PC-9 (cell line): ENCODE data around the gene KLHDC7B. TPM values are rescaled to one million over a fixed set of nuclear protein-coding genes. Genes with fewer than 3 reads are reported as not detected.

Experiments
- Bru-seq: library from RNA; stranded (reverse); fragments of 400-500 nt; gene quantifications from one replicate; lab custom pipeline; 2021; lab: Mats Ljungman, UMichigan
- BruChase-seq, 2 experiments: library from RNA; stranded (reverse); fragments of 400-500 nt; gene quantifications; one replicate each; lab custom pipeline; 2021; lab: Mats Ljungman, UMichigan
- BruUV-seq: library from RNA; stranded (reverse); fragments of 400-500 nt; replicated peaks from 2 replicates; lab custom pipeline; 2021; lab: Mats Ljungman, UMichigan
- CTCF ChIA-PET: fragments of 300-600 bp; sonication (Branson Sonifier 250); formaldehyde crosslinking; loops from one replicate; lab custom pipeline; 2022; ENCODE audit warnings: antibody characterized with exemption; lab: Charles Lee
- POLR2A ChIA-PET: fragments of 300-600 bp; sonication (Branson Sonifier 250); formaldehyde crosslinking; loops from one replicate; lab custom pipeline; 2022; ENCODE audit warnings: antibody characterized with exemption; ENCODE audit not compliant: unreplicated experiment; lab: Charles Lee
- DNase-seq, 2 experiments: peaks; one replicate each; pipeline versions ENCODE4 v3.0.0 to v3.0.0-alpha.2; 2015 to 2022; ENCODE audit warnings: mixed read lengths in 1 of 2
- H2AFZ ChIP-seq: fragments of 200-600 bp; sonication (generic); 2 replicates; pipeline ENCODE4 v1.8.1; 2017; ENCODE audit warnings: antibody characterized with exemption
- H3F3A ChIP-seq: fragments of 200-600 bp; sonication (generic); 2 replicates; pipeline ENCODE4 v1.8.1; 2017; ENCODE audit warnings: antibody characterized with exemption, mild to moderate bottlenecking, low read depth; ENCODE audit not compliant: insufficient read depth
- H3K27ac ChIP-seq: fragments of 200-600 bp; sonication (generic); 2 replicates; pipeline ENCODE4 v1.6.1; 2016; ENCODE audit warnings: mixed run types
- H3K27me3 ChIP-seq: fragments of 200-600 bp; sonication (generic); 2 replicates; pipeline ENCODE4 v1.6.1; 2016; ENCODE audit warnings: low read depth, mixed run types; ENCODE audit not compliant: insufficient read depth
- H3K36me3 ChIP-seq: fragments of 200-600 bp; sonication (generic); 2 replicates; pipeline ENCODE4 v1.6.1; 2016; ENCODE audit warnings: low read depth, mixed run types
- H3K4me1 ChIP-seq: fragments of 200-600 bp; sonication (generic); replicated peaks from 2 replicates; pipeline ENCODE4 v1.6.1; 2016; ENCODE audit warnings: mixed run types; ENCODE audit not compliant: insufficient read depth
- H3K4me2 ChIP-seq: fragments of 200-600 bp; sonication (generic); 2 replicates; pipeline ENCODE4 v1.6.1; 2017; ENCODE audit warnings: mixed run types
- H3K4me3 ChIP-seq: fragments of 200-600 bp; sonication (generic); 2 replicates; pipeline ENCODE4 v1.6.1; 2016; ENCODE audit warnings: mixed run types
- H3K79me2 ChIP-seq: fragments of 200-600 bp; sonication (generic); 2 replicates; pipeline ENCODE4 v1.6.1; 2017; ENCODE audit warnings: low read depth, mixed run types
- H3K9me2 ChIP-seq: fragments of 200-600 bp; sonication (generic); 2 replicates; pipeline ENCODE4 v1.8.1; 2017; ENCODE audit warnings: mild to moderate bottlenecking; ENCODE audit not compliant: insufficient read depth
- H3K9me3 ChIP-seq: fragments of 200-600 bp; sonication (generic); 2 replicates; pipeline ENCODE4 v1.8.1; 2016; ENCODE audit warnings: low read depth; ENCODE audit not compliant: insufficient read depth
- H4K20me1 ChIP-seq: fragments of 200-600 bp; sonication (generic); 2 replicates; pipeline ENCODE4 v1.8.1; 2017; ENCODE audit not compliant: insufficient read depth
- CTCF ChIP-seq: fragments of 200-600 bp; sonication (generic); conservative IDR thresholded peaks from 2 replicates; pipeline ENCODE4 v1.6.1; 2017; ENCODE audit warnings: mixed run types, antibody characterized with exemption, mild to moderate bottlenecking, moderate library complexity
- EZH2 ChIP-seq: fragments of 200-600 bp; sonication (generic); IDR thresholded peaks from 2 replicates; pipeline ENCODE4 v1.8.0; 2017; ENCODE audit warnings: antibody characterized with exemption, low read depth
- intact Hi-C: fragments of 100-400 bp; cut with micrococcal nuclease; formaldehyde crosslinking; loops from one replicate; pipeline ENCODE4 v1.10.0; 2022; ENCODE audit not compliant: unreplicated experiment
- long read RNA-seq: library from polyadenylated mRNA; stranded (forward); transcript quantifications from one replicate; pipeline ENCODE4 v2.0.0, GENCODE V29; 2022
- total RNA-seq: library from RNA; stranded (reverse); gene quantifications from 2 replicates; pipeline ENCODE4 v1.2.3, GENCODE V29; 2021

KLHDC7B gene
- 0.72 and 4.7 TPM in 2 replicates for total RNA-seq
- percentile 11 among the genes with signal in this experiment for Bru-seq, nascent RNA
- BruChase-seq, experiment 1, labeled RNA remaining after a 2-hour chase, result percentile 34 among the genes with signal in this experiment
- percentile 37 among the genes with signal in this experiment for BruChase-seq, experiment 2, labeled RNA remaining after a 6-hour chase
- long read RNA-seq, result 0 reads

GRCh38 chr22:50545522-50546325, at the start of gene KLHDC7B:
KLHDC7B (plus strand) TSS chr22:50545899; CDS start chr22:50546244, 345 bp downstream.
- H3K9me2 ChIP-seq, result no peaks in the 10 kb centered on the region
- DNase-seq, result peak in 1 of 2 experiments; percentile 18
- H3F3A ChIP-seq, result peaks cover 44% of the 10 kb centered on the region
- TF ChIP-seq EZH2, result no peak
- TF ChIP-seq CTCF, result peak; percentile 52; the same call in 1 of the 2 replicates
- peak within 1 kb of the TSS; percentile 71 for H3K4me2 ChIP-seq
- BruUV-seq, result no TSS peak
- H4K20me1 ChIP-seq, result no peaks in the 10 kb centered on the region
- no peaks in the 10 kb centered on the region for H3K36me3 ChIP-seq
- H3K27ac ChIP-seq, result peak within 1 kb of the TSS; percentile 75
- peak within 1 kb of the TSS; percentile 30; the same call in 1 of the 2 replicates for H3K4me3 ChIP-seq
- peak within 1 kb of the TSS; percentile 69 for H2AFZ ChIP-seq
- no peaks in the 10 kb centered on the region for H3K27me3 ChIP-seq
- H3K9me3 ChIP-seq, result no peaks in the 10 kb centered on the region
- intact Hi-C loops, result no loop called here
- POLR2A ChIA-PET, result no interaction called here
- H3K4me1 ChIP-seq, result peaks cover 53% of the 10 kb centered on the region
- H3K79me2 ChIP-seq, result no peaks in the 10 kb centered on the region
- CTCF ChIA-PET, result interaction anchor here (0.6 to 1.4 kb wide), 3 partner anchors 17 to 145 kb away, joined by 3 to 18 read pairs (median 5); partner anchors contain the start of gene SYCE3

GRCh38 chr22:50497093-50497492, 48.6 kb upstream of the KLHDC7B start:
- H4K20me1 ChIP-seq, result no peaks in the 10 kb centered on the region
- CTCF ChIA-PET, result no interaction called here
- no peak for TF ChIP-seq EZH2
- TF ChIP-seq CTCF, result no peak
- no peak overlapping the region for H2AFZ ChIP-seq
- DNase-seq, result no peak
- no TSS peak for BruUV-seq
- H3K4me3 ChIP-seq, result no peak overlapping the region
- H3F3A ChIP-seq, result peaks cover 45% of the 10 kb centered on the region
- intact Hi-C loops, result loop anchor here (5.0 kb wide), 2 partner anchors 35 to 55 kb away; no protein-coding TSS in a partner anchor
- H3K36me3 ChIP-seq, result no peaks in the 10 kb centered on the region
- H3K9me2 ChIP-seq, result no peaks in the 10 kb centered on the region
- H3K4me2 ChIP-seq, result no peak overlapping the region
- H3K27ac ChIP-seq, result no peak overlapping the region
- no peaks in the 10 kb centered on the region for H3K9me3 ChIP-seq
- H3K4me1 ChIP-seq, result peaks cover 12% of the 10 kb centered on the region
- POLR2A ChIA-PET, result no interaction called here
- H3K79me2 ChIP-seq, result no peaks in the 10 kb centered on the region
- H3K27me3 ChIP-seq, result no peaks in the 10 kb centered on the region

- no peaks in the 10 kb centered on the region for H3K79me2 ChIP-seq
- H3K4me3 ChIP-seq, result peak overlapping the region; percentile 22; the same call in 1 of the 2 replicates
- no TSS peak for BruUV-seq
- H3K9me3 ChIP-seq, result no peaks in the 10 kb centered on the region
- peak overlapping the region; percentile 5; the same call in 1 of the 2 replicates for H2AFZ ChIP-seq
- peak; percentile 88 for TF ChIP-seq CTCF
- no peak for TF ChIP-seq EZH2
- H3K4me1 ChIP-seq, result peaks cover 12% of the 10 kb centered on the region
- no peaks in the 10 kb centered on the region for H3K27me3 ChIP-seq
- ChIA-PET CTCF (interaction anchor here (0.7 kb wide), 1 partner anchor 60 kb away, joined by 4 read pairs; no protein-coding TSS in a partner anchor), POLR2A (interaction anchor here (0.6 kb wide), 2 partner anchors 16 to 254 kb away, joined by 4 read pairs; partner anchors contain the start of gene TUBGCP6)
- H3K9me2 ChIP-seq, result no peaks in the 10 kb centered on the region
- H3K27ac ChIP-seq, result no peak overlapping the region
- intact Hi-C loops, result loop anchor here (2.0 to 5.0 kb wide), 3 partner anchors 36 to 258 kb away; no protein-coding TSS in a partner anchor
- no peaks in the 10 kb centered on the region for H3K36me3 ChIP-seq
- H3K4me2 ChIP-seq, result peak overlapping the region; percentile 66
- H4K20me1 ChIP-seq, result 0 out of 2 replicates have a peak, but pooled peaks cover 3% of the 10 kb centered on the region
- peaks cover 45% of the 10 kb centered on the region for H3F3A ChIP-seq
- peak; percentile 67 to 72 for DNase-seq
Measured at GRCh38 chr22:50498322-50498890, 47.3 kb upstream of the KLHDC7B start.
